KOPT-K1 (cell line): ENCODE measurements around the gene CPVL.

Experiments
- H3K27ac ChIP-seq: fragments of 200-600 bp; sonication (generic); 2 replicates; pipeline ENCODE4 v1.5.1; 2016; ENCODE audit warnings: antibody characterized with exemption, mild to moderate bottlenecking, low read depth, low read length; ENCODE audit not compliant: poor library complexity, severe bottlenecking
- H3K36me3 ChIP-seq: fragments of 200-600 bp; sonication (generic); 2 replicates; pipeline ENCODE4 v1.5.1; 2017; ENCODE audit warnings: antibody characterized with exemption, mild to moderate bottlenecking, low read length, moderate library complexity; ENCODE audit not compliant: insufficient read depth
- H3K9me3 ChIP-seq: fragments of 200-600 bp; sonication (generic); 2 replicates; pipeline ENCODE4 v1.5.1; 2017; ENCODE audit warnings: antibody characterized with exemption, low read length, mild to moderate bottlenecking; ENCODE audit not compliant: insufficient read depth, poor library complexity, severe bottlenecking

Gene CPVL

DNA sequence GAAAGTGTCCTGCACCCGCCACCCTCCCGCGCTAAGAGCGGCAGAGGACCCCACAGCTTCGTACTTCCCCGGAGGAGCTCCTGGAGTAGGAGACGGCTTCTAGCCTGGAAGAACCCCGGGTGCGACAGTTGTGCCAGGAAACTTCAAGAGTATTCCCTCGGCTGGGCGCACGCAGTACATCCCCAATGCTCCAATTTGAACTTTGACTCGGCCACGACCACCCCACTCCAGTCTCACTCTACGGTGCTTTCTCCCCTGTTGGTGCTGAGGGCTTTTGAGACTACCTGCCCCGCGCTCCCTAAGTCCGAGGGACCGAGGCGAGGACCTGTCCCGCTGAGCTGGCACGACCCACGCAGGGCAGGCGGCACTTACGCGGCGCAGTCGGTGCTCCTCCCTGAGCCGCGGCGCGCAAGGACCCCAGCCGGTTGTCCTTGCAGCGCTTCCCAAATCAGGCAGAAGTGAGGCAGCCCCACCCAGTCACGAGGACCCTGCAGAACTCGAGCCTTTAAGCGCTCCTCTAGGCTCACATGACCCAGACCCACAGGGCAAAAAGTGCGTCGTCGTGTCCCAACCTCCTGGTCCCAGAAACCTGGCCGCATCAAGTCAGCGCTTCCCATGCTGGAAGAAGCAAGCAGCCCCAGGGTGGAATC is at the start of gene CPVL:
CPVL (minus strand) TSS at position 481 of the 650 bp plus-strand sequence. CDS start 25,476 bp downstream, outside the sequence.
- Histone ChIP-seq H3K36me3 (peaks cover 27% of the 10 kb centered on the region), H3K27ac (peak within 1 kb of the TSS; percentile 77), H3K9me3 (no peaks in the 10 kb centered on the region)

GRCh38 chr7:29194594-29195427 is 48.5 kb upstream of the CPVL start, which contains the start of gene CHN2:
TSS of gene CHN2 (plus strand) at chr7:29194775.
- Histone ChIP-seq H3K27ac (peak within 1 kb of the TSS; percentile 90), H3K36me3 (no peaks in the 10 kb centered on the region), H3K9me3 (no peaks in the 10 kb centered on the region)

DNA sequence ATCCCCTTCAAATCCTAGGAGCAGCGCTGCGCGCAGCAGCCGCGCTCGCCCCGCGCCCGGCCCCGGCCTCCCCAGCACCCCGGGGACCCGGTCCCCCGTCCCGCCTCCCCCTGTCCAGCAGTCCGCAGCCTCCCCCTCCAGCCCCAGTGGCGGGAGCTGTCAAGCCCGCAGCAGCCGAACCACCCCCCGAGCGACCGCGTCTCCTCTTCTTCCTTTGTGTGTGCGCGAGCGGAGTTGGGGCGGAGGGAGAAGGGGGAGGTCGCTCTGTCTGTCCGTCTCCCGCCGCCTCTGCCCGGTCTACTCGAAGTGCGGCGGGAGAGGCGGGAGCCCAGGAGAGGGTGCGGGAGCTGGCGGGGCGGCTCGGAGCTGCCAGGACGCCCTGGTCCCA is 47.9 kb upstream of the CPVL start:
- Histone ChIP-seq H3K9me3 (no peaks in the 10 kb centered on the region), H3K36me3 (no peaks in the 10 kb centered on the region), H3K27ac (peak overlapping the region; percentile 90)

DNA sequence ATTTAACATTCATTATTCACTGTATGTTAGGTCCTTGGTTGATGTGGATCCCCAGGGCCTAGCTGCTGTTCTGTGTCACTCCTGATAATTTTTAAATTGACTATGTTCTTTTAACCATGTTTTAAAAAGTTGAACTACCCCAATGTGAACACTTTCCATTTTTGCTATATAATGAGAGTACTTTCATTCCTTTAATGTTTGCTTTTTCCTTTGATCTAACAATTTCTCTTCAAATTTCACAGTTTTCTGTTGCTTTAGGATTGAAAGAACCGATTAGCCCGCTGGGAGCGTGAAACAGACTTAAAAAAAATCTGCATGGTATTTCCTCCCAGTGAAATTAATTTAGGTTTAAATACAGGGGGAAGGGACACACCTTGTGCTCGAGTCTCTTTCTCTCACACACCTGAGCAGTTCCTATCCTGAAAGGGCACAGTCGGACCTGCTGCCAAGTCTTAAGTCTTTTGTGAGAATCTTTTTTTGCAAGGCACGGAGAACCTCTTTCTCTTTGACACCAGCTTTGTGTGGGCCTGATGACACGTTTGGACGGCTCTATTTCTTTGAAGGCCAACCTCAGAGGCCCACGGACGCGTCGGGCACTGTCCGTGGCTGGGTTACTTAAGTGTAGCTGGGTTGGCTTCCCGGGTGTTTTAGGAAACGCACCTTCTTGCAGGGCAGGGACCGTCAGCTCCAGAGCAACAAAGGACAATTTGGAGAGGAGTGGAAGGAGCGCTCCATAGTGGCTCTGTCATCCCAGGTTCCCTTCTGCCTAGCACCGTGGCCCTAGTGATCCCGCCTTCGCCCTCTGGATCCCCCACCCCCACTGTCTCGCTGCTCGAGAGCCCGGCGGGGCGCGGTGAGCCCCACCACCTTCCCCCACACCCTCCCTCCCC is 47.2 kb upstream of the CPVL start:
- Histone ChIP-seq H3K9me3 (no peaks in the 10 kb centered on the region), H3K36me3 (no peaks in the 10 kb centered on the region), H3K27ac (peak overlapping the region; percentile 90)

GRCh38 chr7:29192811-29193210 is 46.5 kb upstream of the CPVL start:
- no peaks in the 10 kb centered on the region for H3K36me3 ChIP-seq
- H3K27ac ChIP-seq: peak overlapping the region; percentile 10

GRCh38 chr7:29192323-29192722 is 46.0 kb upstream of the CPVL start:
- Histone ChIP-seq H3K9me3 (no peaks in the 10 kb centered on the region), H3K27ac (peak overlapping the region; percentile 10), H3K36me3 (no peaks in the 10 kb centered on the region)

More at GRCh38 chr7:29192811-29193210, 46.5 kb upstream of the CPVL start:
- no peaks in the 10 kb centered on the region for H3K9me3 ChIP-seq

GRCh38 chr7:29190349-29191045 is 44.2 kb upstream of the CPVL start:
- Histone ChIP-seq H3K27ac (peak overlapping the region; percentile 38), H3K36me3 (no peaks in the 10 kb centered on the region), H3K9me3 (no peaks in the 10 kb centered on the region)

DNA sequence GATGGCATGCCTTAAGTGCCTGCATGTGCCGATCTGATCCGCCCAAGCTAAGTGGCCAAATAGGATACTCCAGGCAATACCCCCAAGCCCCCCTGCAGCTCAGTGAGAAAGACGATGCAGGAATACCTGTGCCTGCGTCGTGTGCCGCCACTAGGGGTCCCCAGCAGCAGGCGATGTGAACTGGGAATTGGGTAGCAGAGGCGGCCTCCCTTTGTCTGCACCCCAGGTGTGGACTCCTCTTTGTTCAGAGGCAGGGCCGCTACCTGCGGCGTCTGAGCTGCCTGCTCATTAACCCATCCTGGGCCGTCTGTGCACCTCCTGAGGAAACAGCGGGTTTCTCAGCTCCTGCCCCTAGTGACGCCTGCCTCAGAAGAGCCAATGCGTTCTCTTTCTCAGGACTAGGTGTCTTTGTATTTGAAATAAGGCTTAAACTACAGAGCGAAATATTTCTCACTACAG is 43.4 kb upstream of the CPVL start:
- peak overlapping the region; percentile 38 for H3K27ac ChIP-seq
- H3K36me3 ChIP-seq: no peaks in the 10 kb centered on the region
- H3K9me3 ChIP-seq: no peaks in the 10 kb centered on the region

- H3K36me3 ChIP-seq: no peaks in the 10 kb centered on the region
- no peaks in the 10 kb centered on the region for H3K9me3 ChIP-seq
- no peak overlapping the region for H3K27ac ChIP-seq
These were observed 39.3 kb upstream of the CPVL start for GRCh38 chr7:29185613-29186012.

DNA sequence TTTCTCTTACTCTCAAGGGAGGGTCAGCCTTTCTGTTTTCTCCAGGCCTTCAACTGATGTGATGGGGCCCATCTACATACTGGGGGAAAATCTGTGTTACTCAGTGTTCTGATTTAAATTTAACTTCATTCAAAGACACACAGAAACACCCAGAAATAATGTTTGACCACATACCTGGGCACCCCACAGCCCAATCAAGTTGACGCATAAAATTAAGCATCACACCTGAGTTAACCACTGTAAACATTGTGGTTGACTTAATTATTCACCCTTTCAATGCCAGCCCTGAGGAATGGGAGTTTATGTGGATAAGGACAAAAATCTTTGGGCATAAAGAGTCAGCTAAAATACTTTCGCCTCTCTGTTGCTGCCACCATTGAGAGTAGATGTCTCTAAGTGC is 38.3 kb upstream of the CPVL start:
- Histone ChIP-seq H3K9me3 (no peaks in the 10 kb centered on the region), H3K36me3 (no peaks in the 10 kb centered on the region), H3K27ac (no peak overlapping the region)

DNA sequence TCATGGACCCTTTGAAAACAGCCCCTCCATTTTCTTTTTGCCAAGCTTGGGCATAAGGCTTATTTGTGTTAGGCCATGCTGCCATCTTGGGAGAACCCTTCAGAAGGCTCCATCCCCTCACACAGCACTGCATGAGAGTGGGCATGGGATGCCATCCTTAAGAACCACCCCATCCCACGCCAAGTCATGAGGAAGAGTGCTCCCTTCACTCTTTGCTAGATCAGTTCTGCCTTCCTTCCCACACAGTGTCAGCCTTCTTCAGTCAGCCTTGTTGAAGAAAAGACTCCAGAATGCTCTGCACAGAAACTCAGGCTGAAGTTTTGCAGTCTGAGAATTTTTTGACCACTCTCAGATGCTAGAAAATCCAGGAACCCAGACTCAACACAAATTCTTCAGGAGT is 32.8 kb upstream of the CPVL start:
- Histone ChIP-seq H3K27ac (no peak overlapping the region), H3K36me3 (no peaks in the 10 kb centered on the region), H3K9me3 (no peaks in the 10 kb centered on the region)

DNA sequence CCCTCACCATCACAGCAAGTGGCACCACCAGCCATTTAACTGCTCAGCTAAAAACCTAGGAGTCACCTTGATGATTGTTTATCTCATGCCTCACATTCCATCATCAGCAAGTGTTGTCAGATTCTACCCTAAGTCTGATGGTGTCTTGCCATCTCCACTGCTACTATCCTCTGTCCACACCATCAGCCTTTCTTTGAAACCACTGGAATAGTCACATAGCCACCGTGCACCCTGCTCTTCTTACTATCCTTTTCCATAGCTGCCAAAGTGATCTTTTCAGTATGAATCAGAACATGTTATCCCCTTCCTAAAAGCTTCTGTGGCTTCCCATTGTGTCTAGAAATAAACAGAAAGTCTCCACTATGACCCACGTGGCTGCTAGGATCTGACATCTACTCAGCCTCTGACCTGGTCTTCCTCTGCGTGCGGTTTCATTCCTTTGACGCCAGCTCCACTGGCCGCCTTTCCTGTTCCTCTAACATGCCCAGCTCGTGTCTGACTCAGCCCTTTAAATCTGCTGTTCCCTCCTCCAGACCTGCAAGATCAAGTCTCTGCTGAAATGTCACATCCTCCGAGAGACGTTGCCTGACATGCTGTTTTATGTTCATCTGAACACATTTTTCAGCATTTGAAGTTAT is 31.7 kb upstream of the CPVL start:
- H3K27ac ChIP-seq: no peak overlapping the region

GRCh38 chr7:29173458-29173857 is 27.1 kb upstream of the CPVL start:
- no peaks in the 10 kb centered on the region for H3K36me3 ChIP-seq
- H3K9me3 ChIP-seq: no peaks in the 10 kb centered on the region
- peak overlapping the region; percentile 32 for H3K27ac ChIP-seq

More for the DNA sequence above, 31.7 kb upstream of the CPVL start:
- Histone ChIP-seq H3K36me3 (no peaks in the 10 kb centered on the region), H3K9me3 (no peaks in the 10 kb centered on the region)

GRCh38 chr7:29170781-29171180 is 24.4 kb upstream of the CPVL start:
- Histone ChIP-seq H3K27ac (no peak overlapping the region), H3K36me3 (no peaks in the 10 kb centered on the region), H3K9me3 (peaks cover 7% of the 10 kb centered on the region)
